Measurements from ENCODE around the gene HIP1.
"Not testable (repeated sequence)": the region's sequence is repeated elsewhere in the genome, so short reads cannot be mapped to it uniquely, and the experiment has no call there.

Gene HIP1

GRCh38 chr7:75716992-75717626, 21.6 kb downstream of the HIP1 start:
- no peak for DNase-seq (ENCODE audit: low spot score)

GRCh38 chr7:75715864-75716263, 22.9 kb downstream of the HIP1 start:
- no peak for DNase-seq (ENCODE audit: low spot score)

GRCh38 chr7:75712517-75713361, 26.0 kb downstream of the HIP1 start:
- DNase-seq (ENCODE audit: low spot score): no peak

- no peak for DNase-seq (ENCODE audit: low spot score)
Measured at GRCh38 chr7:75711656-75712514, 26.9 kb downstream of the HIP1 start.

DNA sequence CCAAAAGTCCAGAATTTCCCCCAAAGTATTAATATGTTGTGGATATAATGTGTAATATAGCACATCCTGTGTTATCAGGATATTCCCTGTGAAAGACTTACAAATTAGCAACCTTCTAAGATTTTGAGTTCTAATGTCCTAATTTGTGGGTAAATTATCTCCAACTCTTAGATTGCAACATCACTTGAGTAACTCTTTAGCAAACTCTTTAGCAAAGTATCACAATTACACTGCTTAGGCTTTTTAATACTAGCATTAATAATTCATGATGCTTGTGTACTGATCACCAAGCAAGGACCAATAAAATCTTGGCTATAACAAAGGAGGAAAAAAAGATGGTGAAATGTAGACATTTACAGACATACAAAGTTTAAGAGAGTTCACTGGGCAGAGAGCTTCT, 27.7 kb downstream of the HIP1 start:
- no peak for DNase-seq (ENCODE audit: low spot score)

GRCh38 chr7:75704928-75705327, 33.8 kb downstream of the HIP1 start:
- no peak for DNase-seq (ENCODE audit: low spot score)

DNA sequence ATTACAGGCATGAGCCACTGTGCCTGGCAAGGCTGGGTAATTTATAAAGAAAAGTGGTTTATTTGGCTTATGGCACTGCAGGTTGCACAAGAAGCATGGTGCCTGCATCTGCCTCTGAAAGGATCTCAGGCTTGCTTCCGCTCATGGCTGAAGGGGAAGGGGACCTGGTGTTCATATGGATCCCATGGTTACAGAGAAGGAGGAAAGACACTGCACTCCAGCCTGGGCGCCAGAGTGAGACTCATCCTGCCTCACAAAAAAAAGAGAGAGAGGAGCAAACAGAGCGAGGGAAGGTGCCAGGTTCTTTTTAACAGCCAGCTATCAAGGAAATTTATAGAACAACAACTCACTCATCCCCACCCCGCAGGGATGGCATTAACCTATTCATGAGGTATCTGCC, 36.2 kb downstream of the HIP1 start:
- no peak for DNase-seq (ENCODE audit: low spot score)

- DNase-seq (ENCODE audit: low spot score): no peak
Measured at GRCh38 chr7:75699993-75700392, 38.7 kb downstream of the HIP1 start.

GRCh38 chr7:75698358-75698757, 40.4 kb downstream of the HIP1 start:
- DNase-seq (ENCODE audit: low spot score): no peak

- no peak for DNase-seq (ENCODE audit: low spot score)
Measured at GRCh38 chr7:75696263-75697037, 42.3 kb downstream of the HIP1 start.

DNA sequence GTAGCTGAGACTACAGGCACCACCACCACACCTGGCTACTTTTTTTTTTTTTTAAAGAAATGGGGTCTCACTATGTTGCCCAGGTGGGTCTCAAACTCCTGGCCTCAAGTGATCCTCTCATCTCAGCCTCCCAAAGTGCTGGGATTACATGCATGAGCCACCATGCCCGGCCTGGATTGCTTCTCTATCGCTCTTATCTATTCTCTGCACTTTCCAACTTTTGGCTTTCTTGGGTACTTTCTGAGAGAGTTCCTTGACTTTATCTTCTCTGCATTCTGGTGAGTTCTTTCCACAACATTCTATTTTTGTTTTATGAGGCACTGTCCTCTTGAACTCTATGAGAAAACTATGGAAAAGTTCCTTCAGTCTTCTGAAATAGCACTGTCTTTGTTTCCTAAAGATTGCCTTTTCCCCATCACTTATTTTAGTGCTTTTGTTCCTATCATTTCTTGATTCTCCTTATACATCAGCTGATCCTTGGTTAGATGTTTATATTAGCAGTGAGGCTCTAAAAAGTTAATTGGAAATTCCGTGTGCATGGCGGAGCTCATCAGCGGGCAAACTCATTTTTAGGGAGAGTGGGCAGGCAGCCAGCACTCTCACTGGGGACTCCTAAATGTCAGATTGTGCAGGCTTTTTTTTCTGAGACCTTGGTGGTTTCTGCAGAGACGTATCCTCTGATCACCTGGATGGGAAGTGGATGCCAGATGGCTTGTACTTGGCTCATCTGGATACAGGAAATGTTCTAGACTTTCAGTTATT, 43.9 kb downstream of the HIP1 start:
- DNase-seq (ENCODE audit: low spot score): no peak

- not testable (repeated sequence) for DNase-seq (ENCODE audit: low spot score)
Measured at GRCh38 chr7:75693668-75694067, 45.1 kb downstream of the HIP1 start.

DNA sequence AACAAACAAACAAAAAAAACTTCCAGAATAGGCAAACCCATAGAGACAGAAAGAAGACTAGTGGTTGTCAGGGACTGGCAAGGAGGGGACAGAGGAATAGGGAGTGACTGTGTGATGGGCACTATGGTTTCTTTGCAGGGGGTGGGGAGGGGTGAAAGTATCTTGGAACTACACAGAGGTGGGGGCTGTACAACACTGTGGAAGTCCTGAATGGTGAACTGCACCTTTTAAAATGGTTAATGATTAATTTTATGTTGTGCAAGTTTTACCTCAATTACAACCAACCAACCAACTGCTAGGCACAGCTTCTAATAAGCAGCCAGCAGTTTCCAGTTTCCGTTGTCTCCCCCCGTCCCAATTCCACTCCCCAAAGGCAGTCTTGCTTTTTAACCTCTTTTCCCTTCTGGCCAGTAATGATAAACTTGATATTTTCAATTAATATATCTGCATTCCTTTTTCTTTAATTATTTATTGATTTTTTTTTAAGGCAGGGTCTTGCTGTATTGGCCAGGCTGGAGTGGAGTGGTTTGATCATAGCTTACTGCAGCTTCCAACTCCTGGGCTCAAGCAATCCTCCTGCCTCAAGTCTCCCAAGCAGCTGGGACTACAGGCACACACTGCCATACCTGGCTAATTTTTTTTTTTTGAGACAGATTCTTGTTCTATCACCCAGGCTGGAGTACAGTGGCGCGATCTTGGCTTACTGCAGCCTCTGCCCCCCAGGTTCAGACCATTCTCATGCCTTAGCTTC, 46.8 kb downstream of the HIP1 start:
- no peak for DNase-seq (ENCODE audit: low spot score)

DNA sequence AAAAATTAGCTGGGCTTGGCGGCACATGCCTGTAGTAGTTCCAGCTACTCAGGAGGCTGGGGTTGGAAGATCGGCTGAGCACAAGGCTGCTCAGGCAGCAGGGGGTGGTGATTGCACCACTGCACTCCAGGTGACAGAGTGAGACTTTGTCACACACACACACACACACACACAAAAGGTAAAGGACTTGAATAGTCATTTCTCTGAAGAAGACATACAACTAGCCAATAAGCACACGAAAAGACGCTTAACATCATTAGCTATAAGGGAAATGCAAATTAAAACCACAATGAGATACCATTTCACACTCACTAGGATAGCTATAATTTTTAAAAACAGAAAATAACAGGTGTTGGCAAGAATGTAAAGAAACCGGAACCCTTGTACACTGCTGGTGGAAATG, 48.6 kb downstream of the HIP1 start:
- no peak for DNase-seq (ENCODE audit: low spot score)

- no peak for DNase-seq (ENCODE audit: low spot score)
Measured at GRCh38 chr7:75689246-75690099, 49.3 kb downstream of the HIP1 start.

GRCh38 chr7:75688200-75689136, 50.3 kb downstream of the HIP1 start:
- no peak for DNase-seq (ENCODE audit: low spot score)

- DNase-seq (ENCODE audit: low spot score): no peak
Measured at GRCh38 chr7:75687246-75688088, 51.3 kb downstream of the HIP1 start.

All from D341Med (cell line).